NT2/D1 (cell line): ENCODE measurements around the gene SAP130.

Experiments
- SUZ12 ChIP-seq: IDR thresholded peaks from 2 replicates; pipeline ENCODE4 v1.6.1; 2011; ENCODE audit not compliant: insufficient read length, insufficient read depth; ENCODE audit errors: extremely low read depth
- YY1 ChIP-seq: IDR thresholded peaks from 2 replicates; pipeline ENCODE4 v1.6.1; 2011; ENCODE audit not compliant: insufficient read length, insufficient read depth
- ZNF274 ChIP-seq: IDR thresholded peaks from 2 replicates; pipeline ENCODE4 v1.6.1; 2011; ENCODE audit warnings: mild to moderate bottlenecking, low read depth, low read length

DNA sequence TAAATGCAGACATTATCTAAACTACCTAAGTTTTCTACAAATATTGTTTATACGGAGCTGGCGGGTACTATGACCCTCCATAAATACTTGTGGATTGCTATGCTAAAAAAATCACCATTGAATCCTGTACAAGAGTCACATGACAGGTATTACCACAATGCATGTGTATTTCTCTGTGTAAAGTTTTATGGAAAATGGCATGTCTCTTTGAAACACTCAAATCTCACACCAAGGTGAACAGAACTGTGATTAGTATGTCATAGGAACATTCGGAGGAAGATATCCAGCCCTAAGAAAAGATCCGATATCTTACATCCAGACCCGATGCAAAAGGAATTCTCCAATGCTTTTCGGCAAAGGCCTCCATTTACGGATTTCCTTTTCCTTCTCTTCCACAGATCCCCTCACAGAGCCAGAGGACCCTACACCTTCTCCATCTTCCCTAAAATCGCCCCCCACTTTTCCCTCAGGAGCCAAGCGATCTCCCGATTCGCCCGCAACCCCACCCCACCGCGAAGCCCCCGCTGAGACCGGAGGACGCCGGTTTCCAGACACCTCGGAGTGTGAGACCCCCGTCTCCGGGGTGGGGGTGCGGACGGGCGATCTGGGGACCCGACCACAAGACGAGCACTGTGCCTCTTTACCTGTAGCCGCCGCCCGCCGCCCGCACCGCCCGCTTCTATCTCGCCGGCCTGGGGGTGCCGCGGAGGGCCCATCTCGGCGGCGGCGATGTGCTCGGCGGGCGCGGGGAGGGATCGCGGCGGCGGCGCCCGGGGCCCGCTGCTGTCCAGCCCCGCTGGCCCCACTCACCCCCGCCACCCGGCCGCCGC is 1.2 kb downstream of the SAP130 start:
- TF ChIP-seq YY1 (no peak), ZNF274 (no peak), SUZ12 (no peak)
